T47D (cell line): ENCODE data around the gene DENND1B.

Experiments used
- DNase-seq, 2 experiments: peaks; one replicate each; pipeline versions ENCODE4 v3.0.0 to v3.0.0-alpha.2; 2011 to 2012; ENCODE audit warnings: low read depth in 1 of 2, low spot score in 1 of 2
- JUND ChIP-seq: IDR thresholded peaks from 2 replicates; pipeline ENCODE4 v1.6.1; 2012; ENCODE audit warnings: low read depth
- in situ Hi-C: cut with HindIII; loops from 2 replicates; pipeline ENCODE4 v1.10.0; 2016; ENCODE audit warnings: low sequenced_read_pairs, low pct_unique_long_range_greater_than_20kb

DENND1B gene

DNA sequence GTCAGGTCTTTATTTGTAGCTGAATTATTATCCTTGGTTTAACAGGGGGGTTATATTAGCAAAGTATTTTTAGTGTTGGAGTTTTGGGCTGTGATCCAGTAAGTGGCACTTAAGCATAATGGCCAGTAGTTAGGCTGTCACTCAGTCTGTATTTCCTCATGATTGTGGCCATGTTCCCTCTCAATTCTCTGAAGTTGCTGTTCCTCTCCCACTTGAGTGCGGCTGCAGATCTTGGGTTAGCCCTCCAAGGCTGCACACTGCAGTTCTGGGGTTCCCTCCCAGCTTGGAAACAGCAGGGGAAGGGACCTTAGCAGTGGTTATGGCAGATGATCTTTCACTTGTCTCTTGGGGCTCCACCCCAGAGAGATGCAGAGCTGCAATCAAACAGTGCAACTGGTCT lies 23.2 kb upstream of the DENND1B start:
- no peak for TF ChIP-seq JUND
- in situ Hi-C loops, result no loop called here
- DNase-seq, result no peak

DNA sequence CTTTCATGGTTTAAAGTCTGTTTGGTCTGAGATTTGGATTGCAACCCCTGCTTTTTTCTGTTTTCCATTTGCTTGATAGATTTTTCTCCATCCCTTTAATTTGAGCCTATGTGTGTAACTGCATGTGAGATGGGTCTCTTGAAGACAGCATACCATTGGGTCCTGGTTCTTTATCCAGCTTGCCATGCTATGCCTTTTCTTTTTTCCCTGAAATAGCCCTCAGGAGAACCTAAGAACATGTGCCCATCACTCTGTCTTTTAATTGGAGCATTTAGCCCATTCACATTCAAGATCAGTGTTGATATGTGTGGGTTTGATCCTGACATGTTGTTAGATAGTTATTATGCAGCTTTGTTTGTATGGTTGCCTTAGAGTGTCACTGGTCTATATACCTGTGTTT lies 21.7 kb upstream of the DENND1B start:
- DNase-seq, result no peak
- no peak for TF ChIP-seq JUND
- in situ Hi-C loops, result no loop called here

DNA sequence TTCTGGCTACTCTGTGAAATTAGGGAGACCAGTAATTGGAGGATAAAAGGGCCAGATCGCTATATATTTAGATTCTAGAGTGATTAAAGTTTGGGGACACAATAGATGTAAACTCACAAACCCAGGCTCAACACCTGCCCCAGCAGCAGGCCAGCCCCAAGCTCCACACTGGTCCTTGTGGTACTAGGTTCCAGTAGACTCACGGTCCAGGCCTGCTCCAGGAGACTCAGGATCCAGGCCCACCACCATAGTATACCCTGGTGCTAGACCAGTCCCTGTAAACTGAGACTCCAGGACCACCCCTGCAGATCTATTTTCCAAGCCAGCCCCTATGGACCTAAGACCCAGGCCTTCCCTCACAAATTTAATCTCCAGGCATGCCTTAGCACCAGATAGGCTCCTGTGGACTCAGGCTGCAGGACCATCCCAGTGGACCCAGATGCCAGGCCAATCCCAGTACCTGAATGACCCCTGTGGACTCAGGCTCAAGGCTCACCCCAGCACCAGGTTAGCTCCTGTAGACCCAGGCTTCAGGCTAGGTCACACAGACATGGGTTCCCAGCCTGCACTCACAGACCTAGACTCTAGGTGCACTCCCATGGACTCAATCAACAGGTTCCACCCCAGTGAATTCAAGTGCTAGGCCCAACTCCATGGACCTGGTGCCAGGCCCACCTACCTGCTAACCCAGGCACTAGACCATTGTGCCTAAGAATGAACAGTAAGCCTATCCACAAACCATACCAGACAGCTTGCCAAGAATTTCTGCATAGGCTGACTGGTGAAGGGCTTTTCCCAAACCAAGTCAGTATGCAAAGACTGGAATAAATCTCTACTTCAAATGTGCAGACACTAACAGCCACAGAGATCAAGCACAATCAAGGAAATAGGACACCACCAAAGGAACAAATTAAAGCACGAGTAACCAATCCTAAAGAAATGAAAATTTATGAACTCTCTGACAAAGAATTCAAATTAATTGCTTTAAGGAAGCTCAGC lies 13.8 kb upstream of the DENND1B start:
- in situ Hi-C loops, result no loop called here
- no peak for DNase-seq
- no peak for TF ChIP-seq JUND

DNA sequence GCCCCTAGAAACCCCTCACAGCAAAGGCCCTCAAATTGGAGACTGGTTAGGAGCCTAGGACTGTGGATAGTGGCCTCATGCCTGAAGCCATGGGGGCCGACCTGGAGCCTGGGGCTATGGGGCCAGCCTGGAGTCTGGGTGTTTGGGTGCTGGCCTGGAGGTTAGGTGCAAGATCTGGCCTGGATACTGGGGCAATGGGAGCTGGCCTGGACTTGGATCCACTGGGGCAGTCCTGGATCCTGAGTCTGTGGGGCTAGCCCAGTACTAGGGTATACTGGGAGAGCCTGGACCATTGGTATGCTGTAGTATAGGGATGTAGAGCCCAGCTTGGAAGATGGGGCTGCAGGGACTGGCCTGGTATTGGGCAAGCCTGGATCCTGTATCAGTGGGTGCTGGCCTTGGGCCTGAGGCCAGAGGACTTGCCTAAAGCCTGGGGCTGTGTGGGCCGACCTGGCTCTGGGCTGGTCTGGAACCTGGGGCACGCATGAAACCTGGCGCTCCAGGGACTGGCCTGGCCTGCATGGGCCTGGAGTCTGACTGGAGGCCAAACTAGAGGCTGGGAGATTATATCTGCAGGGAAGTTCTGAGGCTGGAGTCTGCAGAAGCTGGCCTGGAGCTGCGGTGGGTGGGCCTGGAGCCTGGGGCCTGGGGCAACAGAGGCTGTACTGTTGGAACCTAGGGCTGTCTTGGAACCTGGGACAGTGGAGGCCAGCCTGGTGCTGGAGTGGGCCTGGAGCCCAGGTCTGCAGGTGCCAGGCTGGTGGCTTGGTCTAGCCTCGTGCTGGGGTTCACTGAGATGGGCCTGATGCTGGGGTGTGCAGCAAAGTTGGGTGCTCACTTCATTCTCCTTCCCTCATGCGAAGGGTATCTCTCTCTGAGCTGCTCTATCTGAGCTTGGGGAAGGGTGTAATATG lies 12.6 kb upstream of the DENND1B start:
- no peak for TF ChIP-seq JUND
- in situ Hi-C loops, result no loop called here
- no peak for DNase-seq

DNA sequence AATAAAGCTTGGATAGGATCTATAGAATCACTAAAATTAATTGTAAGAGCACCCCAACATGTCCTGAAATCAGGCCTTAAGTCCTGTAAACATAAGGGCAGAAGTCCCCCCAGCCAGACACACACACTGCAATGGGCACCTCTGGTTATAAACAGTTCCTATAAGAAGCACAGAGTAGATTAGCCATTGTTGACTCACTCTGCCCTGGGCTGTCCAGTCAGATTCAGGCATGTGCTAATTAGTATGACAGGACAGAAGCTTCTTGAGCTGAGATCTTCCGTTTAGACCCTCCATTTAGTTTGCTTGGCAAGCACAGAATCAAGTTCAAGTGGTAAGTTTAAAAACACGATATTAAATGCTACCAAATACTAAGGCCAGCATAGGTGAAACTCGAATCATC lies 11.8 kb upstream of the DENND1B start:
- peak in 1 of 2 experiments; percentile 37 for DNase-seq
- in situ Hi-C loops, result no loop called here
- TF ChIP-seq JUND, result no peak

DNA sequence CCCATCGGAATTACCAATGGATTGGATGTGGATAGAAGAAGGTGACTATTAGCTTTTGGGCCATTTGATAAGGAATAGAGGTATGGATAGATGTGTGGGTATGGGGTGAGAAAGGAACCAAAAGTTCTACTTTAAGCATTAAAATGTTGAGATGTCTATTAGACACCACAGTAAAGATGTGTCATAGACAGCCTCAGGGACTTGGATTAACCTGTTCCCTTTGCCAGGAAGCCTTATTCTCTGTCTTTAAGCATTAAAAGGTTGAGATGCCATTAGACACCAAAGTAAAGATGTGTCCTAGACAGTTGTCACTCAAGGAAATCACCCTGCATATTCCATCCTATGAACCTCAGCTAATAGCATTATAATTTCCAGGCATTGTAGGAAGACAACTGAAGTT lies 11.0 kb upstream of the DENND1B start:
- in situ Hi-C loops, result no loop called here
- no peak for DNase-seq
- TF ChIP-seq JUND, result no peak

DNA sequence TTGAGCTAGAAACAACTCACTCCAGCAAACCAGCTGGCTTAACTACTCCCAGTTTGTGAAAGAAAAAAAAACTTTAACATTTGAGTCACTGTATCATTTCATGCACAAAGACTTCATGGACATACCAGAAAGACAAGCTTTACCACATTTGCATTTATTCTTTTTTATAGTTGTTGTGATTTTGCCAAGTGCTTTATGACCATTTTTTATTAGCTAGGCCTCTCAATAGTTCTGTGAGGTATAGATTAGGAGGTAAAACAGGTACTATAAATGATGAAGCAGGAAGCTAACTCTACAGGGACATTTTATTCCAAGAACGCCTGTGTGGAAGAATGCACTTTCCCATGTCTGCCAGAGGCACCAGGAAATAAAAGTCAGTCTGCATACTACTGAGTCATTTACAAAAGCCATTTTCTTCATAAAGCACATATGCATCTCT lies 8.2 kb upstream of the DENND1B start:
- in situ Hi-C loops, result no loop called here
- TF ChIP-seq JUND, result peak; percentile 71; the same call in 1 of the 2 replicates
- DNase-seq, result peak; percentile 63 to 80

DNA sequence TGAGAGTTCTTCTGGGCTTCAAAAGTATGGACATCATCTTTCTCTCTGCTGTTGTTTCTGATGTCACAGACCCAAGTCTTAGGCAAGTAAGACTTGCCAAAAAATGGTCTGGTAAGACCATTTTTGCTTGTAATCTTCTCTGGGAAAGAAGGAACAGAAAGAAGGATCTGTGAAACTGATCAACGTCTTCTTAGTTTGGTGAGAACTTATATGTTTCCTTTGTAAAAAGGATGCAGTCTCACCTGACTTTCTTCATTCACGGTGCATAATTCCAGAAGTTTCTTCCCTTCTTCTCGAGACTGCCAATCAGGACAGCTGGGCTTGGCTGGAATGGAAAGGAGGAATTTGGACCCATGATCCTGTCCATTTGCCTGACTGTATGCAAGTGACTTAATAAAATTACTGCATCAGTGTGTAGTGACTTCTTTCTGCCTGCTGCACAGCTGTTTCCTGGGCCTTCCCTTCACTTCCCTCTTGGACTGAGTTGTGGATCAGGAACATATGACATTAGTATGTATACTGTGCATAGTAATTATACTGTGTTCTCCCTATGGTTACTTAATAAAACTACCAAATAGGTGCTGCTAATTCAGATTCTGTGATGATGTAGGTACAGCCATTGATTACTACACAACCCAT lies 7.6 kb upstream of the DENND1B start:
- DNase-seq, result no peak
- in situ Hi-C loops, result no loop called here
- no peak for TF ChIP-seq JUND

DNA sequence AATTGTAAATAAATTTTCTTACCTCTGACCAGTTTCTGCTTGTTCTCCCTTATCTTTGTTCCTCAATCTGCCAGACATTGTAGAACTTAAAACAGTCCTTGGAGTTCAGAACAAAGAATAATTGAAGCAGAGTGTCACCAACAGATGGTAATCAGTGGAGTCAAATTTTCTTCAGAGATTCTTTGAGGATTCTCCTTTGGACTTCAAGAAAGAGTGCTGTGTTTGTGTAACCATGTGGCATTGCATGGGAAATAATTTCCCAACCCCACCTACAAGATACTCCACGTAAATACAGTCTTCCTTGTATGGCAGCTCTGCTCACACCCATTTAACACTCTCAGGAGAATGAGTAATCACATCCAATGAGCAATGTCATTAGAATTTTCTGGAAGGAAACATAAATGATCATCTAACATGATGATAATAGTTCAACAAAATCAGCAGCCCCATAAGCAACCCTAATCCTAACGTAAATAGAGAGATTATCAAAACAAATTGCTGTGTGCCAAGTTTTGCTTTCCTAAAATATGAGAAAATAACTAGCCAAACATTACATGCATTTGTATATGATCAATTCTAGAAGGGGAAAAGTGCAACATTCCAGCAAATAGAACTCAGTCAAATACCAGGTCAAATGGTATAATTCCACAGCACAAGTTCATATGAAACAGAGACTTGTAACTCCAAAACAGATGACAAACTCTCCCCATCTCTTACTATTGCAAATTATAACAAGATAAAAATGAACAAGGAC lies 6.9 kb upstream of the DENND1B start:
- DNase-seq, result no peak
- in situ Hi-C loops, result no loop called here
- TF ChIP-seq JUND, result no peak

DNA sequence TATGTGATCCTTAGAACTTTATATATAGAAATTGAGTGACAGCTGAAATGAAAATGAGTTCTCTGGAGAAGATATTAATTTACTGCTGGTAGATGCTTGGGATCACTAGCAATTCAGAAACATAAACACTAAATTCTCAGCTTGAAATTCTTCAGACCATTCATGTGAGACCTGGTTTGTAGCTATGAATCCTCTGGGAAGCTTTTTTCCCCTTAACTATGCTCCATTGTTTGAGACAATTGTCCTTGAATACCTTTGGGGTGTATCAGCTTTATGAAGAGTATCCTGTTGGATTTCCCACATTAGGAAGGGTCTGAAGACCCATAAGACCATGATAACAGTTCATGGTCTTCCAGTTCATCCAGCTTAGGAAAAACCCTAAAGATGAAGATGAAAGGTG lies 4.6 kb upstream of the DENND1B start:
- no peak for TF ChIP-seq JUND
- in situ Hi-C loops, result no loop called here
- no peak for DNase-seq

DNA sequence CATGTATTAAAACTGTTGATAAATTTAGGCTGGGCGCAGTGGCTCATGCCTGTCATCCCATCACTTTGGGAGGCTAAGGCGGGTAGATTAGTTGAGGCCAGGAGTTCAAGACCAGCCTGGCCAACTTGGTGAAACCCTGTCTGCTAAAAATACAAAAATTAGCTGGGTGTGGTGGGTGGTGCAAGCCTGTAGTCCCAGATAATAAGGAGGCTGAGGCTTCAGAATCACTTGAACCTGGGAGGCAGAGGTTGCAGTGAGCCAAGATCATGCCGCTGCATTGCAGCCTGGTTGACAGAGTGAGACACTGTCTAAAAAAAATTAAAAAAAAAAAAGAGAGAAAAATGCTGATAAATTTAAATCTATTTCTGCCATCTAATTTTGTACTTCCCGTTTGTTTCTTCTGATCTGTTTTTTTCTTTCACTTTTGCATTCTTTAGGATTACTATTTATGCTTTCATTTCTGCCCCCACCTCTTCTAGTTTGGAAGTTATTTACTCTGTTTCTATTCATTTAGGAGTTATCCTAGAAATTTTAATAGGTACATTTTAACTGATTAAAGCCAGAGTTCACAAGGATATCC lies 3.2 kb upstream of the DENND1B start:
- TF ChIP-seq JUND, result no peak
- no peak for DNase-seq
- in situ Hi-C loops, result no loop called here
